Measurements from ENCODE around the gene HMOX2.

The HMOX2 gene

DNA sequence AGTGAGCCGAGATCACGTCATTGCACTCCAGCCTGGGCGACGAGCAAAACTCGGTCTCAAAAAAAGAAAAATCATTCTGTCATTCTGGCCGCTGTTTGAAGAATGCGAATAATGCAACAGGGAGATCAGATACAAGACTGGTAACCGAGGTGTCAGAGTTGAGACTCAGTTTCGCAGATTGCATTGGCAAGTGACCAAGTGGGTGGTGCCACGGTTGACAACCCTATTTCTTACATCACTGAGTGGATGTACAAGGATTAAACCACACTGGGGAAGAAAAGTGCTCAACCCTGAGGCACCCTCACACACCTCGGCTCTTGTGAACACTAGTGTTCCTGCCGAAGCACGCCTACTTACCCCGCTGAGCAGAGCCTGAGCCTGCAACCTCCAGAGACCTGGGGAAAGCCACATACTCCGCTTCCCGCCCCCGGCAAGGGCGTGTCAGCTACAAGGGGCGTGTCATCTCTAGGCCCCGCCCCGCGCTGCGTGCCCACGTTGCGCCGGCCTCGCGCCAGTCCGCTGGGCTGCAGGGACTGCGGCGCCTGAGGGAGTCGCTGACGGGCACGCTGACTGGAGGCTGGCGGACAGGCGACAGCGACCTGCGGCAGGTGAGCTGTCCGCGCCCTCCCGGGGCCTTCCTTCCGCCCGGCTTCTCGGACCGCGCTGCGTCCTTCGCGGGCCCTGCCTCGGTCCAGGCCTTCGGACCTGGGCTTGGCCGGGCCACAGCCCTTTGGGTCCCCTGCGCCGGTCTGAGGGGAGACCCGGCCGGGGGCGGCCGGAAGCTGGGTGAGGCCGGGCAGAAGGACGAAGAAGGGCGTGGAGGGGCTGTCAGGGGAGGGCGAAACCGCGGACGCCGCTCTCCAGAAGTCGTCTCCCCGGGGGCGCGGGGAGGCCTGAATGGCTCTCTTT lies at the start of gene HMOX2:
HMOX2 (plus strand) TSS at position 519 of the 909 bp plus-strand sequence. CDS start 29,127 bp downstream, outside the sequence.
- peak; percentile 96 for DNase-seq (ENCODE audit: low read depth)

DNA sequence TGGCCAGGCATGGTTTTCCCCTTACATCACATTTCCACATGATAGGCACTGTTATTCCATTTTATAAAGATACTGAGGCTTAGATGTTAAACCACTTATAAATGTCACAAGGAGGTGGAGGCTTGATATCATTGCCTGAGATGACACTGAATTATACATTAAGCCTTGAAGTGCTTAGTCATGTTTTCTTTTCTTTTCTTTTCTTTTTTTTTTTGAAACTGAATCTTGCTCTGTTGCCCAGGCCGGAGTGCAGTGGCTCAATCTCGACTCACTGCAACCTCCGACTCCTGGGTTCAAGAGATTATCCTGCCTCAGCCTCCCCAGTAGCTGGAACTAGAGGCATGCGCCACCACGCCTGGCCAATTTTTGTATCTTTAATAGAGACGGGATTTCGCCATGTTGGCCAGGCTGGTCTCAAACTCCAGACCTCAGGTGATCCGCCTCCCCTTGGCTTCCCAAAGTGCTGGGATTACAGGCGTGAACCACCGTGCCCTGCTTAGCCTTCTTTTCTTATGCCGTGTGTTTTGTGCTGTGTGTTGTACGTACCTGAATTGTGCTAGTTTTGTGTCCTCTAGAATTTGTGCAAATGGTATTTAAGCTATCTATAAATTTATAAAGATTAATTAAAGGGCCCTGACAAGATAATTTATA lies 49.4 kb upstream of the HMOX2 start:
- Histone ChIP-seq H3K36me3 (ENCODE audit: control insufficient read depth, insufficient read depth, low read length, severe bottlenecking) (peaks cover 13% of the 10 kb centered on the region), H3K9ac (ENCODE audit: low read length) (peak overlapping the region; percentile 95), H3K4me3 (ENCODE audit: low read length) (peak overlapping the region; percentile 87), H3K27me3 (replicated peaks; ENCODE audit: control insufficient read depth, insufficient read depth, low read length) (no peaks in the 10 kb centered on the region), H3K9me3 (ENCODE audit: control insufficient read depth, low read length) (no peaks in the 10 kb centered on the region), H3K4me1 (ENCODE audit: control insufficient read depth, insufficient read depth, low read length) (peaks cover 19% of the 10 kb centered on the region)
- DNase-seq (ENCODE audit: low read depth) = no peak

More for the DNA sequence above, at the start of gene HMOX2:
- H3K4me1 ChIP-seq (ENCODE audit: control insufficient read depth, insufficient read depth, low read length) = peaks cover 15% of the 10 kb centered on the region
- no peaks in the 10 kb centered on the region for H3K36me3 ChIP-seq (ENCODE audit: control insufficient read depth, insufficient read depth, low read length, severe bottlenecking)
- H3K27me3 ChIP-seq (replicated peaks; ENCODE audit: control insufficient read depth, insufficient read depth, low read length) = no peaks in the 10 kb centered on the region
- no peaks in the 10 kb centered on the region for H3K9me3 ChIP-seq (ENCODE audit: control insufficient read depth, low read length)
- H3K4me3 ChIP-seq (ENCODE audit: low read length) = peak within 1 kb of the TSS; percentile 95
- peak within 1 kb of the TSS; percentile 92 for H3K9ac ChIP-seq (ENCODE audit: low read length)

- DNase-seq (ENCODE audit: low read depth) = no peak
- peaks cover 14% of the 10 kb centered on the region for H3K36me3 ChIP-seq (ENCODE audit: control insufficient read depth, insufficient read depth, low read length, severe bottlenecking)
Observed at GRCh38 chr16:4428500-4428899, 47.7 kb upstream of the HMOX2 start.

GRCh38 chr16:4431023-4431422 lies 45.2 kb upstream of the HMOX2 start:
- peaks cover 33% of the 10 kb centered on the region for H3K36me3 ChIP-seq (ENCODE audit: control insufficient read depth, insufficient read depth, low read length, severe bottlenecking)
- no peak overlapping the region for H3K9ac ChIP-seq (ENCODE audit: low read length)
- DNase-seq (ENCODE audit: low read depth) = no peak
- H3K4me3 ChIP-seq (ENCODE audit: low read length) = no peak overlapping the region
- H3K4me1 ChIP-seq (ENCODE audit: control insufficient read depth, insufficient read depth, low read length) = peaks cover 13% of the 10 kb centered on the region
- no peaks in the 10 kb centered on the region for H3K9me3 ChIP-seq (ENCODE audit: control insufficient read depth, low read length)
- H3K27me3 ChIP-seq (replicated peaks; ENCODE audit: control insufficient read depth, insufficient read depth, low read length) = no peaks in the 10 kb centered on the region

More at GRCh38 chr16:4428500-4428899, 47.7 kb upstream of the HMOX2 start:
- peaks cover 19% of the 10 kb centered on the region for H3K4me1 ChIP-seq (ENCODE audit: control insufficient read depth, insufficient read depth, low read length)
- H3K9ac ChIP-seq (ENCODE audit: low read length) = no peak overlapping the region
- no peaks in the 10 kb centered on the region for H3K9me3 ChIP-seq (ENCODE audit: control insufficient read depth, low read length)
- no peaks in the 10 kb centered on the region for H3K27me3 ChIP-seq (replicated peaks; ENCODE audit: control insufficient read depth, insufficient read depth, low read length)
- no peak overlapping the region for H3K4me3 ChIP-seq (ENCODE audit: low read length)

DNA sequence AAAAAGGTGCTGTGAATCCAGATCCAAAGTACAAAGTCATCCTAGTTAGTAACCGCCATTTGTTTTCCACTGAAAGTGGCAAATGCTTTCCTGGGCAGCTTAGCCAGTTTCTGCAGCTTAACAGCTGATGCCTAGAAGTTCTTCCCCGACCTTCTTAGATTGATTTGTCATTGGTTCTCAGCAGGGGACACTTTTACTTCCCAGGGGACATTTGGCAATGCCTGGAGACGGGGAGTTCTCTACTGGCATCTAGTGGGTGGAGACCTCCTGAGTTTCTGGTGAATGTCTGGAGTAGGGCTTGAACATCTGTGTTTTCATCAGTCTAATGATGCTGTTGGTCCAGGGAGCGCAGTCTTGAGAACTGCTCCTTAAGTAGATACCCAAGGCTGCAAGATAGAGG lies 43.0 kb upstream of the HMOX2 start:
- Histone ChIP-seq H3K9me3 (ENCODE audit: control insufficient read depth, low read length) (no peaks in the 10 kb centered on the region), H3K9ac (ENCODE audit: low read length) (no peak overlapping the region), H3K36me3 (ENCODE audit: control insufficient read depth, insufficient read depth, low read length, severe bottlenecking) (peaks cover 50% of the 10 kb centered on the region), H3K27me3 (replicated peaks; ENCODE audit: control insufficient read depth, insufficient read depth, low read length) (no peaks in the 10 kb centered on the region), H3K4me3 (ENCODE audit: low read length) (no peak overlapping the region), H3K4me1 (ENCODE audit: control insufficient read depth, insufficient read depth, low read length) (no peaks in the 10 kb centered on the region)
- DNase-seq (ENCODE audit: low read depth) = no peak

DNA sequence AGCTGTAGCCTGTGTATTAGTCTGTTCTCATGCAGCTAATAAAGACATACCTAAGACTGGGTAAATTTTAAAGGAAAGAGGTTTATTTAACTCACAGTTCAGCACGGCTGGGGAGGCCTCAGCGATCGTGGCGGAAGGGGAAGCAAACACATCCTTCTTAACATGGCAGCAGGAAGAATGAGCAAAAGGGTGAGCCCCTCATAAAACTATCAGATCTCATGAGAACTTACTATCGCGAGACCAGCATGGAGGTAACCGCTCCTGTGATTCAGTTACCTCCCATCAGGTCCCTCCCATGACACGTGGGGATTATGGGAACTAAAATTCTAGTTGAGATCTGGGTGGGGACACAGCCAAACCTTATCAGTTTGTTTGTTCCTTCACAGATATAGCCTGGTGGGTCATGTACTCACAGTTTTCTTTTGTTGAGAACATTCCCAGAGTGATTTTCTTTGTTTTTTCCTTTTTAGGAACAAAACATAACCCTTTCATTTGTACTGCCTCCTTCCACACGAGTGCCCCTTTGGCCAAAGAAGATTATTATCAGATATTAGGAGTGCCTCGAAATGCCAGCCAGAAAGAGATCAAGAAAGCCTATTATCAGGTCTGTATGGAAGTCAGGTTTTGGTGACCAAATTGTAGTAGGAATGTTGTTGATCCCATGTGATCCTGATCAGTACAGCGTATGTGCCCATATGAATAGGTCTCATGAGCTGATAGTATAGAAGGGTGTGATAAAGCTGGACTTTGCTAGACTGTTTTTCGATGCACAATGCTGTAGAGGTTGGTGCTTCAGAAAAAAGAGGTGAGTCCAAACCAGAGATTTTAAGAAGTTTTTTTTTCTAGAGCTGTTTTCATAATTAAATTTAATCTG lies 42.0 kb upstream of the HMOX2 start:
- Histone ChIP-seq H3K27me3 (replicated peaks; ENCODE audit: control insufficient read depth, insufficient read depth, low read length) (no peaks in the 10 kb centered on the region), H3K36me3 (ENCODE audit: control insufficient read depth, insufficient read depth, low read length, severe bottlenecking) (peaks cover 59% of the 10 kb centered on the region), H3K4me3 (ENCODE audit: low read length) (no peak overlapping the region), H3K4me1 (ENCODE audit: control insufficient read depth, insufficient read depth, low read length) (no peaks in the 10 kb centered on the region), H3K9me3 (ENCODE audit: control insufficient read depth, low read length) (no peaks in the 10 kb centered on the region), H3K9ac (ENCODE audit: low read length) (no peak overlapping the region)
- DNase-seq (ENCODE audit: low read depth) = no peak

- Histone ChIP-seq H3K9ac (ENCODE audit: low read length) (no peak overlapping the region), H3K9me3 (ENCODE audit: control insufficient read depth, low read length) (no peaks in the 10 kb centered on the region), H3K27me3 (replicated peaks; ENCODE audit: control insufficient read depth, insufficient read depth, low read length) (no peaks in the 10 kb centered on the region), H3K4me3 (ENCODE audit: low read length) (no peak overlapping the region), H3K4me1 (ENCODE audit: control insufficient read depth, insufficient read depth, low read length) (no peaks in the 10 kb centered on the region), H3K36me3 (ENCODE audit: control insufficient read depth, insufficient read depth, low read length, severe bottlenecking) (peaks cover 69% of the 10 kb centered on the region)
- peak; percentile 18 for DNase-seq (ENCODE audit: low read depth)
Observed at GRCh38 chr16:4435337-4436067, 40.7 kb upstream of the HMOX2 start.

DNA sequence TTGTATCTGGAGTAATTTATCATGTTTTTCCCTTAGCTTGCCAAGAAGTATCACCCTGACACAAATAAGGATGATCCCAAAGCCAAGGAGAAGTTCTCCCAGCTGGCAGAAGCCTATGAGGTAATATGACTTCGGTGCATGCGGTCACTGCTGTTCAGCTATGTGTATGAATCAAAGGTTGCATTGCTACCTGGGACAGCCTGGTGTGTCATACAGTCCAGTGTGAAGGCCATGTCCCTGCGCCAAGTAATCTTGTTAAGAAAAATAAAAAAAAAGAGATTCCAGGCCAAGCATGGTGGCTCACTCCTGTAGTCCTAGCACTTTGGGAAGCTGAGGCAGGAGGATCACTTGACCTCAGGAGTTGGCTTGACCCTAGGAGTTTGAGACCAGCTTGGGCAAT lies 38.8 kb upstream of the HMOX2 start:
- no peak overlapping the region for H3K4me3 ChIP-seq (ENCODE audit: low read length)
- peaks cover 77% of the 10 kb centered on the region for H3K36me3 ChIP-seq (ENCODE audit: control insufficient read depth, insufficient read depth, low read length, severe bottlenecking)
- H3K9ac ChIP-seq (ENCODE audit: low read length) = no peak overlapping the region
- H3K9me3 ChIP-seq (ENCODE audit: control insufficient read depth, low read length) = no peaks in the 10 kb centered on the region
- no peak for DNase-seq (ENCODE audit: low read depth)
- H3K27me3 ChIP-seq (replicated peaks; ENCODE audit: control insufficient read depth, insufficient read depth, low read length) = no peaks in the 10 kb centered on the region
- H3K4me1 ChIP-seq (ENCODE audit: control insufficient read depth, insufficient read depth, low read length) = no peaks in the 10 kb centered on the region

GRCh38 chr16:4442371-4442770 lies 33.8 kb upstream of the HMOX2 start:
- no peak overlapping the region for H3K9ac ChIP-seq (ENCODE audit: low read length)
- DNase-seq (ENCODE audit: low read depth) = no peak
- H3K9me3 ChIP-seq (ENCODE audit: control insufficient read depth, low read length) = no peaks in the 10 kb centered on the region
- no peaks in the 10 kb centered on the region for H3K27me3 ChIP-seq (replicated peaks; ENCODE audit: control insufficient read depth, insufficient read depth, low read length)
- no peaks in the 10 kb centered on the region for H3K4me1 ChIP-seq (ENCODE audit: control insufficient read depth, insufficient read depth, low read length)
- H3K36me3 ChIP-seq (ENCODE audit: control insufficient read depth, insufficient read depth, low read length, severe bottlenecking) = peaks cover 94% of the 10 kb centered on the region
- no peak overlapping the region for H3K4me3 ChIP-seq (ENCODE audit: low read length)

DNA sequence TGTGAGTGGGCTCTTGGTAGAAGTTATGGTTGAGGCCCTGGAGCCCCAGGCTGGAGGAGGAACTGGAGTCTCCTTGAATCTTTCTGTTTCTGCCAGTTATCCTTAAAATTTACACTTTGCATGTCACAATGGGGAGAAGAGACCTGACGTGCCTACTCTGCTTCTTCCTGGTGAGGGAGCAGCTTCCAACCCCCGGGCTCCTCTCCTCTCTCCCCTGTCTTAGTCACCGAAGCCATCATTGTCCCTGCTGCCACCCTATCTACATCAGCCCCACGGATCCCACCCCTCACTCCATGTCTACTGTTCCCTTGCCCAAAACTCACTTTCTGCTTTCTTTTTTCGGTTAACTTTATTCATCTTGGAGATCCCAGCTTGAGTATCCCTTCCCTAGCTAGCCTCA lies 32.9 kb upstream of the HMOX2 start:
- H3K4me3 ChIP-seq (ENCODE audit: low read length) = no peak overlapping the region
- no peaks in the 10 kb centered on the region for H3K27me3 ChIP-seq (replicated peaks; ENCODE audit: control insufficient read depth, insufficient read depth, low read length)
- no peak for DNase-seq (ENCODE audit: low read depth)
- H3K9me3 ChIP-seq (ENCODE audit: control insufficient read depth, low read length) = no peaks in the 10 kb centered on the region
- H3K9ac ChIP-seq (ENCODE audit: low read length) = no peak overlapping the region
- H3K36me3 ChIP-seq (ENCODE audit: control insufficient read depth, insufficient read depth, low read length, severe bottlenecking) = peaks cover 95% of the 10 kb centered on the region
- H3K4me1 ChIP-seq (ENCODE audit: control insufficient read depth, insufficient read depth, low read length) = no peaks in the 10 kb centered on the region

All from adipocyte (in vitro differentiated cells).